T-helper 2 cell treated with Interferon-gamma antibody and Interleukin-4, amounts not matched to agents 5 μg/mL and 100 μg/mL, for 36 hours (primary cell): ENCODE data around the gene MRPS10.

Experiments
- DNase-seq: peaks from one replicate; pipeline ENCODE4 v3.0.0; 2021; ENCODE audit warnings: low spot score
- H3K27ac Mint-ChIP-seq: one replicate; pipeline ENCODE4 v1.8.0; 2021; ENCODE audit warnings: mild to moderate bottlenecking, mixed read lengths
- H3K27me3 Mint-ChIP-seq: one replicate; pipeline ENCODE4 v1.8.0; 2021; ENCODE audit warnings: low read depth, mixed read lengths
- H3K36me3 Mint-ChIP-seq: one replicate; pipeline ENCODE4 v1.8.0; 2021; ENCODE audit warnings: low read depth, mixed read lengths
- H3K4me1 Mint-ChIP-seq: one replicate; pipeline ENCODE4 v1.8.0; 2021; ENCODE audit warnings: low read depth, mixed read lengths
- H3K4me3 Mint-ChIP-seq: one replicate; pipeline ENCODE4 v1.8.0; 2022; ENCODE audit warnings: mild to moderate bottlenecking, moderate library complexity, mixed read lengths
- H3K9me3 Mint-ChIP-seq: one replicate; pipeline ENCODE4 v1.8.0; 2021; ENCODE audit warnings: mixed read lengths

MRPS10 gene

DNA sequence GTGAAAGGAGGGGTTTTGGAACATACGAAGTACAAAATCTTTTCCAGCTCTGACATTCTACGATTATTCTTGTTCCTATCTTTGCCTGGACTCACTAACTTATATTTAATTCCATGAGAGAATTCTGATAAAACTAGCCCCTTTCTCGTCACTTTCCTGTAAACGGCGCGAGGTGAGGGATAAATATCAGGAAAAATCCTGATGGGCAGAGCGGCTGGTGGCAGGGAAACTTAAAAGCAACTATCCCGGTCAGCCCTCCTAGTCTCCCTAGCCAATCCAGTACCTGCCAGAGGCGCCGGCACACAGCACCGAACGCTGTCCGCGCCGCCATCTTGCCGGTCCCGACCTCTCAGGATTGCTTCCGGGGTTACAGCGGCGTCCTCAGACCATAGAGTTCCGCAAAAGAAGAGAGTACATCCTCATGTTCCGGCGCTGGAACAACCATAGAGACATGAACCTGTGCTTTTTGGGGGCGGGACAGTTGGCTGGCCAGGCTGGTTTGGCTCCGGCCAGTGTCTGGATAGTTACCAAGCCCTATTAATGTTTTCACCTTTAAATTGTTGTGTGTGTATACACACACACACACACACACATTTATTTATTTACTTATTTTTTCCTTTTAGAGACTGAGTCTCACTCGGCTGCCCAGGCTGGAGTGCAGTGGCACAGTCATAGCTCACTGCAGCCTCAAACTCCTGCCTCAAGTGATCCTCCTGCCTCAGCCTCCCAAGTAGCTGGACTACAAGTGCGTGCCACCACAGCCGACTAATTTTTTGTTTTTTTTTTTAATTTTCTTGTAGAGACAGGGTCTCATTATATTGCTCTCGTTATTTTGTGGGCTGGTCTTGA, at the start of gene MRPS10:
Gene MRPS10 (minus strand): TSS at position 343 of the 849 bp plus-strand sequence. CDS start 12 bp downstream, at position 331.
- Mint-ChIP-seq H3K27ac (peak within 1 kb of the TSS; percentile 91), H3K4me1 (peaks cover 18% of the 10 kb centered on the region), H3K27me3 (no peaks in the 10 kb centered on the region), H3K36me3 (peaks cover 14% of the 10 kb centered on the region), H3K9me3 (no peaks in the 10 kb centered on the region), H3K4me3 (peak within 1 kb of the TSS; percentile 100)
- peak; percentile 89 for DNase-seq

DNA sequence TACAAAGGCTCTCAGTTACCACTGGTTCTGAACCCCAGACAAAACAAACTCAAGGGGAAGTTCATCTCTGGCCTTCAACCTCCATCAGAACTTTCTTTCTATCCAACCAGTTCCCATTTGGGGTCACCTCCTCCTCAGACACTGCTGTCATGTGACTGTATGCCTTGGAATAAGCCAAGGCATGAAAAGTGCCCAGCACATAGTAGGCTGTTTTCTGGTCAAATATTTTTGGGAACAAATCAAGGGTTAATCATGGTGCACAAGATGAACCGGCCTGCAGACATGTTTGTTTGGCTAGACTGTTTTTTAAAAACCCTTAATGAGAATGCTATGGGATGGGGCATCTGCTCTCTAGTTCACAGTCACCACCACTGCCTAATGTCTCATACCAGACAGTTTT, 48.9 kb upstream of the MRPS10 start:
- Mint-ChIP-seq H3K27me3 (no peaks in the 10 kb centered on the region), H3K4me1 (peaks cover 8% of the 10 kb centered on the region), H3K36me3 (peaks cover 17% of the 10 kb centered on the region), H3K27ac (no peak overlapping the region), H3K4me3 (no peak overlapping the region), H3K9me3 (no peaks in the 10 kb centered on the region)
- no peak for DNase-seq

DNA sequence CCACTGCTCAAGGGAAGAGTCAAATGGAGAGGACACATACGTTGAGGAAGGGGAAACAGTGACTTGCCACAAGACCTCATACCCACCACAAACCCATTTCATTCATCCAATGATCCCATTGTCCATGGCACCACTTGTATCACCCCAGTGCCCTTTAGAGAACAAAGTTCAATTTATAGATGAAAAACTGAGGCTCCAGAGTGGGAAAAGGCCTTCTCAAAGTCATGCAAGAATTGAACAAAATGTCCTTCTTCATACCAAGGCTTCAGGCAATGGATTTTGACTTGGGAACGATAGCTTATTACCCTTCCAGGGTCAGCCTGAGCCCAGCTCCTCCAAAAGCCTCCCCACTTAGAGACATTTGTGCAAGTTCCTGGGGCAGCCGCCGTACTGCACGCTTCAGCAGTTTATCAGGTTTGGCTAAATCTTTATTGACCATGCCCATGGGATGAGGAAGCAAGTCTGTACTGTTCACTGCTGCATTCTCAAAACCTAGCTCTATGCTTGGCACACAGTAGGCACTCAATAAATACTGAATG, 47.3 kb upstream of the MRPS10 start:
- Mint-ChIP-seq H3K9me3 (no peaks in the 10 kb centered on the region), H3K36me3 (peaks cover 17% of the 10 kb centered on the region), H3K27me3 (no peaks in the 10 kb centered on the region), H3K4me3 (no peak overlapping the region), H3K27ac (no peak overlapping the region), H3K4me1 (peaks cover 8% of the 10 kb centered on the region)
- no peak for DNase-seq

DNA sequence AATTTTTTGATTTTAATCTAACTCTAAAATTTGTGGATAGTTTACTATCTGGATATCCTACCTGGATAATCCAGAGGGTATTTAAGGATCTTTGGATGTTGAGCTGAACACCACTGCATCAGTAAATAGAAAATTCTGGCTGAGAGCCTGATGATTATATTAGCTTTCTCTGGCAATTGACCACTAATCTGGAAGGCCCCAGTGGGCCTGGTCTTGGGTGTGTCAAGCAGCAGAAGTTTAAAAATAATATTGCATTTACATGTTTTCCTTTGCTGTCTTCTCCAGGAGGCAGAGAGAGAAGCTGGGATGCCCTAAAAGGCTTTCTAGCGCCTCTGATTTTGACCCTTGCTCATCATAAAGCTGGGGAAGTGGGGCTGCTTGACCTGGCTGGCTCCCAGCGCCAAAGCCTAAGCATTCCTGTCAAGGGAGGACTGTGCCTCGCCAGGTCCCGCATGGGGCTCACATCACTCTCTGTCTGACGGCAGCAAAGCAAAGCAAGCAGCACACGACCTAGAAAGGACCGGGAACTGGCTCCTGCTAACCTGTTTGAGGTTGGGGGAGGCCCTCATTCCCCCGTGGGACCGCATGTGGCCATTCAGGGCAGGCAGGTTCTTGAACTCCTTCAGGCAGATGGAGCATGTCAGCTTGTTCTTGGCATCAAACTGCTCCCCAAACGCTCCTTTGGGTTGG, 46.6 kb upstream of the MRPS10 start:
- DNase-seq = no peak
- H3K27ac Mint-ChIP-seq = no peak overlapping the region
- H3K27me3 Mint-ChIP-seq = no peaks in the 10 kb centered on the region
- H3K36me3 Mint-ChIP-seq = peaks cover 14% of the 10 kb centered on the region
- H3K4me3 Mint-ChIP-seq = no peak overlapping the region
- no peaks in the 10 kb centered on the region for H3K9me3 Mint-ChIP-seq
- peaks cover 3% of the 10 kb centered on the region for H3K4me1 Mint-ChIP-seq

DNA sequence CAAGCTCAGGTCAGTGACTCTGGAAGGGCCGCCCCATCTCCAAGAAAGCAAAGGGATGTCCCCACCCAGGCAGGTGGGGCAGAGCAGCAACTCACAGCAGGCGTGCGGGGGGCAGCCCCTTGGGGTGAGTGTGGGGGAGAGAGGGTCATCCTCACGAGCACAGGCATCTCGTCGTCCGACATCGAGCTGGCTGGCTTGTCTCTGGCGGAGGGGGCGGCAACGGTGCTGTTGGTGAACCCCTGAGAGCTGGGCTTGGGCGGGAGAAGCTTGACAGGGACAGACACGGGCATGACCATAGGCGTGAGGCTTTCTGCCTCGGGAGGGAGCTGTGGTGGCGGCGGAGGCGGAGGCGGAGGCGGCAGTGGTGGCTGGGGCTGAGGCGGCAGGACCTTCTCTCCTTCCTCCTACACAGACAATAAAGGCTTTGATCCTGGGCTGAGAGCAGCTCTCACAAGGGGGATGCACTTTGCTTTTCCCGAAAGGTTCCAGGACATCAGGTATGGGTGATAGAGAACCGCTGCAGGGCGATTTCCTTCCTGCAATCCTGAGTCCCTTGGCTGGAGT, 45.6 kb upstream of the MRPS10 start:
- Mint-ChIP-seq H3K36me3 (peaks cover 10% of the 10 kb centered on the region), H3K4me3 (no peak overlapping the region), H3K27ac (no peak overlapping the region), H3K4me1 (peaks cover 3% of the 10 kb centered on the region), H3K9me3 (no peaks in the 10 kb centered on the region), H3K27me3 (no peaks in the 10 kb centered on the region)
- no peak for DNase-seq

DNA sequence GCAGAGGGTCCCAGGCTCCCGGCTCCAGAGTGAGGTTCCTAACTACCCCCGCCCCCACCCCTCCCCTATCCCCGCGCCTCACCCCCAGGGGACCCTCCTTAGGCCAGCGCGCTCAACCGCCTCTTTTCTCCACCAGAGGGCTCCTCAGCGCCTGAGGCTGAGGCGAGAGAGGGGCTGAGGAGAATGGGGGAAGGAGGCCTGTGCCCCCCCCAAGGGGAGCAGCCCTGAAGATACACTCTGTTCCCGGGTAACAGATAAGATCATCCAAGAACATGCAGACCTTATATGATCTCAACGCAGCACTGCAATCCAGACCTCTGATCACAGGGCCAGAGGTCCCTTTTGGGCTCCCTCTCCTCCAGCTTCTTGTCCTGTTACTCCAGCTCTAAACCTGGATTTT, 43.3 kb upstream of the MRPS10 start:
- Mint-ChIP-seq H3K4me3 (no peak overlapping the region), H3K27ac (no peak overlapping the region), H3K9me3 (no peaks in the 10 kb centered on the region), H3K4me1 (peaks cover 3% of the 10 kb centered on the region), H3K36me3 (peaks cover 12% of the 10 kb centered on the region), H3K27me3 (no peaks in the 10 kb centered on the region)
- no peak for DNase-seq

DNA sequence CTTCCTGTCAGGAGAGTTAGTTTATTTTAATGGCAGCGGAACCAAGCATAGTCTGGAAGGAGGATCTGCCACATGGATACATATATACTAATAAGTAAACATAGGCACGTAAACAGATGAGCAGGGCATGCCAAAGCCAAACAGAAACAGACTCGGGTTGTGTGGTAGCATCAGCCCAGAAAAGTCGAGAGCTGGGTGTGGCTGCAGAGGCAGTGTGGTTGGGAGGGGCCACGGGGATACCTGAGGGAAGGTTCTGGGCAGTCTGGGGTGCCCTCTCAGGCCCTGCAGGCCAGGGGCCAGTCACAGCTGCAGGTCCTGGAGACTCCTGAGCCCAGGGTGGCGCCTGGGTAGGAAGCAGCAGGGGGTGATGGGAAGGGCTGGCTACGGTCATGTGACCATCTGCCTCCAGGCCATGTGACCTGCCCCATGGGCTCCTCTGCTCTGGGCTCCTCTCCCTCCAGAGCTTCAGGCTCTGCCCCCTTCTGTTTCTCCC, 42.8 kb upstream of the MRPS10 start:
- no peak overlapping the region for H3K27ac Mint-ChIP-seq
- H3K36me3 Mint-ChIP-seq = peaks cover 18% of the 10 kb centered on the region

DNA sequence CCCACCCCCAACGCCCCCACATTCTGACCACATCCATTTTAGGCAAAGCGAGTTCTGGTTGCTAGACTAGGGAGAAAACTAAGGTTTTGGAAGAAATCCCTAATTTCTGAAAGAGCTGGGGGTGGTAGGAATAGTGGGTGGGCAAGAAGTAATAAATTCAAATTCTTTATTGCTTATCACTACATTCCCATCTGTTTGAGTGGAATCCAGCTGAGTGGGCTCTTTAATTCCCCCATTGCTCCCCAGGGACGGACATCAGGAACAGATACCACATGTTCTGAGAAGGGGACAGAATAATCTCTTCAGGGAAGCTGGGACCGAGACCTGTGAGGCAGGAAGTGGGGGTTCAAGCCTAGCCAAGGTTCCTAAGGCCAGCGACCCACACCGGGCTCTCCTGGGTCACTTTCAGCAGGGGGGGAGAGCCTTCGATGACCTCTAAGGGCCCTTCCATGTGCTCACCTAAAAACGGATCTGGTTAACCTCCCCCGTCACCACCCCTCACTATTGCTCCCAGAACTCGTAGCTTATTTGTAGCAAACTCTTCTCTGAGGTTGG, 42.3 kb upstream of the MRPS10 start:
- Mint-ChIP-seq H3K27me3 (no peaks in the 10 kb centered on the region), H3K36me3 (peaks cover 21% of the 10 kb centered on the region), H3K4me1 (peaks cover 3% of the 10 kb centered on the region), H3K4me3 (no peak overlapping the region), H3K9me3 (no peaks in the 10 kb centered on the region), H3K27ac (no peak overlapping the region)
- no peak for DNase-seq

More for the DNA sequence above, 42.8 kb upstream of the MRPS10 start:
- Mint-ChIP-seq H3K4me3 (no peak overlapping the region), H3K9me3 (no peaks in the 10 kb centered on the region), H3K4me1 (peaks cover 3% of the 10 kb centered on the region), H3K27me3 (no peaks in the 10 kb centered on the region)
- no peak for DNase-seq

DNA sequence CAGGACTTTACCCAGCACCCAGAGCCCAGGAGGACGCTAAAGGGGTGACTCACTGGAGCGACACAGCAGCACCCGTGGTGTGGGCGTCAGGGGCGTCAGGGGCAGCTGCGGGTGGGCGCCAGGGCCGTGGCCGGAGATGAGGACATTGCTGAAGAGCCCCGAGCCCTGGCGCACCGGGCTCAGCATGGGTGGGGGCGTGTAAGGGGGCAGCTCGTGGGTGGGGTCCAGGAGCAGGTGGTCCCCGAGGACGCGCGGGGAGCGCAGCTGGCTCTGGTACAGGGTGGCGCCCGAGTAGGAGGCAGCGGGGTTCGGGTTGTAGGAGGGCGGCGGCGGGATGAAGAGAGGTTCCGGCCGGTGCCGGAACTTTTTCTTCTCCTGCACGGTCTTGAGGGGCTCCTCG, 41.6 kb upstream of the MRPS10 start:
- Mint-ChIP-seq H3K27ac (no peak overlapping the region), H3K9me3 (no peaks in the 10 kb centered on the region), H3K4me3 (no peak overlapping the region), H3K36me3 (peaks cover 26% of the 10 kb centered on the region), H3K4me1 (peaks cover 3% of the 10 kb centered on the region), H3K27me3 (no peaks in the 10 kb centered on the region)
- no peak for DNase-seq

DNA sequence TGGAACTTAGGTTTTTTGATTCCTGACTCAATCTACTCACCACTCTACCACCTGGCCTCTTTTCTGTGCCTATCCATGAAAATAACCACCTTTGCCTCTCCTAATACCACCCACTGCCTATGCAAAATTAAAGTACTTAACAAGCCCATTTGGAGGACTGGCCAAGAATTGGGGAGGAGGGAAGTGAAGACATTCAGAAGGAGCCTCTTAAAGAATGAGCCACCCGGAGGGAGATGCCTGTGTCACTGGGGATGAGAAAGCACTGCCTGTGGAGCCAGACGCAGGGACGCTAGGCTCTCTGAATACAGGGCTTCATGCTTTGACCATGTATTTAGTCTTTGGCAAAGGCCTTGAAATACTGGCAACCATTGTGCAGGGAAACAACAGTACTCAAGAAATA, 40.0 kb upstream of the MRPS10 start:
- Mint-ChIP-seq H3K4me3 (no peak overlapping the region), H3K27ac (no peak overlapping the region), H3K4me1 (peaks cover 3% of the 10 kb centered on the region), H3K9me3 (no peaks in the 10 kb centered on the region), H3K36me3 (peaks cover 30% of the 10 kb centered on the region), H3K27me3 (no peaks in the 10 kb centered on the region)
- no peak for DNase-seq

DNA sequence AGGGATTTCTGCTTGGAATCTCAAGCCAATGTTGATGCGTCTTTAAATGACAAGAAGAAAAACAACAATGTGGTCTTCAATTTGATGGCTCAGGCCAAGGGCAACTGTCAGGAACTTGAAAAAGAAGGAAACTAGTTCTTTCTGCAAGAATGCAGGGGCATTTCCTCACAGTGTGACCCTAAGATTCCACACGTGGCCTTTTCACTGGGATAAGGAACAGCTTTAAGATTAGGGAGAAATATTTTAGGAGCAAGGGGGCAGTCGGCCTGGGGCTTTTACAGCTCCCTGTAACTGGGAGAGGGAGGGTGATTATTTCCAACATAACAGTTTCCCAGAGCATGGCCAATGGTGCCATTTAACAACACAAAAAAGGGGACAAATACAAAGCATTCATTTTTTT, 39.4 kb upstream of the MRPS10 start:
- Mint-ChIP-seq H3K4me1 (peaks cover 3% of the 10 kb centered on the region), H3K27me3 (no peaks in the 10 kb centered on the region), H3K36me3 (peaks cover 35% of the 10 kb centered on the region), H3K4me3 (no peak overlapping the region), H3K9me3 (no peaks in the 10 kb centered on the region), H3K27ac (no peak overlapping the region)
- DNase-seq = no peak

DNA sequence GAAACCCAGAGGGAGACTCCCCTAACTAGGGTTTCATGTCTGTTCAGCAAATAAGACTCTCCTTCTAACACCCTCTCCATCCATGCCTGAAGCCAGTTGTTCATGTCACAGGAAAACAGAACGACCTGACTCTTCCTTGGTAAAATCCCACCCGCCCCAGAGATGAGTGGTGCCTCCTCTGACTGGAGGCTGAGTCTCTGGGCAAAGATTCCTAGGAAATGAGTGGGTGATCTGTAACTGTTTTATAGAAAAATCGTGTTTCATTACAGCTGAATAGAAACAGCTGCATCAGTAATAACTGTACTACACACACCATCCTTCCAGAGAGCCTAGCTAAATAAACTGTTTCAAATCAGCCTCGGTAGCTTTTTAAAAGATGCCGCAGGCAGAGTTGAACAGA, 37.4 kb upstream of the MRPS10 start:
- H3K4me1 Mint-ChIP-seq = no peaks in the 10 kb centered on the region
- no peak overlapping the region for H3K27ac Mint-ChIP-seq
- H3K9me3 Mint-ChIP-seq = no peaks in the 10 kb centered on the region
- H3K27me3 Mint-ChIP-seq = no peaks in the 10 kb centered on the region
- H3K4me3 Mint-ChIP-seq = no peak overlapping the region
- no peak for DNase-seq
- H3K36me3 Mint-ChIP-seq = peaks cover 39% of the 10 kb centered on the region

DNA sequence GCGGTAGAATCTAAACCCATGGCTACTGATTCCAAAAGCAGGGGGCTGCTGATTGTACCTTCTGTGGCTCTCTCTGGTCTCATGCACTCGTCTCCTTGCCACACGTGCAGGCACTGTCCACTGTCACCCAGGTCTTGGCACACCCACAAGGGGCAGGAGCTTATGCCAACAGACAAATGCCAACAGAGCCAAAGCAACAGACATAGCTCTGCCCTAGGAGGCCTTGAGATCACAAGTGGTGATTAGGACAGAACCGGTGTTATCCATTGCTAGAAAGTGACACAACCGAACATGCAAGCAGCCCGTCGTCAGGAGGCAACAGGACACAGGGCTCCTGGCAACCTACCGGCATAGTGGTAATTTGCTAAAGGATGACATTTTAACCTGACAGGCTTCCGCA, 36.8 kb upstream of the MRPS10 start:
- peaks cover 41% of the 10 kb centered on the region for H3K36me3 Mint-ChIP-seq

More for the DNA sequence above, 36.8 kb upstream of the MRPS10 start:
- no peak for DNase-seq
- H3K4me3 Mint-ChIP-seq = no peak overlapping the region
- H3K27me3 Mint-ChIP-seq = no peaks in the 10 kb centered on the region
- no peak overlapping the region for H3K27ac Mint-ChIP-seq
- no peaks in the 10 kb centered on the region for H3K9me3 Mint-ChIP-seq
- no peaks in the 10 kb centered on the region for H3K4me1 Mint-ChIP-seq
